GM12878 (cell line): Measurements from ENCODE around the gene TMEM59. TPM values are rescaled to one million over a fixed set of nuclear protein-coding genes. Genes with fewer than 3 reads are reported as not detected.

Source experiments
- BACH1 ChIP-seq: fragments of 450-650 bp; IDR thresholded peaks from 2 replicates; pipeline ENCODE4 v1.6.1; 2017; ENCODE audit warnings: mild to moderate bottlenecking, borderline replicate concordance
- BHLHE40 ChIP-seq, 2 experiments: fragments of 450-650 bp in 1 of 2; IDR thresholded peaks; 2 replicates each; pipeline ENCODE4 v1.6.1; 2011 to 2017; ENCODE audit warnings: low read depth in 2 of 2, borderline replicate concordance in 1 of 2, improper control_type of control experiment in 1 of 2, low read length in 1 of 2, mild to moderate bottlenecking in 1 of 2
- BRCA1 ChIP-seq: IDR thresholded peaks from 2 replicates; pipeline ENCODE4 v1.6.1; 2011; ENCODE audit warnings: low read depth, low read length, improper control_type of control experiment
- CBFB ChIP-seq: IDR thresholded peaks from 2 replicates; pipeline ENCODE4 v1.6.1; 2016; ENCODE audit warnings: antibody characterized with exemption, low read depth
- CREM ChIP-seq: IDR thresholded peaks from 2 replicates; pipeline ENCODE4 v1.6.1; 2014; ENCODE audit warnings: antibody characterized with exemption, low read depth
- E4F1 ChIP-seq: fragments of 450-650 bp; IDR thresholded peaks from 2 replicates; pipeline ENCODE4 v1.6.1; 2018; ENCODE audit warnings: borderline replicate concordance, mild to moderate bottlenecking; ENCODE audit not compliant: partially characterized antibody
- EED ChIP-seq: sonication (generic); IDR thresholded peaks from 2 replicates; pipeline ENCODE4 v1.6.1; 2016; ENCODE audit warnings: antibody characterized with exemption, low read depth
- ESRRA ChIP-seq: IDR thresholded peaks from 2 replicates; pipeline ENCODE4 v1.6.1; 2012; ENCODE audit warnings: mild to moderate bottlenecking, low read length, improper control_type of control experiment
- GATAD2B ChIP-seq: fragments of 450-650 bp; conservative IDR thresholded peaks from 2 replicates; pipeline ENCODE4 v1.6.1; 2017; ENCODE audit warnings: low read depth, mild to moderate bottlenecking, moderate library complexity
- HDAC6 ChIP-seq: fragments of 200-600 bp; sonication (generic); IDR thresholded peaks from one replicate; pipeline ENCODE4 v1.8.0; 2017; ENCODE audit warnings: antibody characterized with exemption; ENCODE audit not compliant: unreplicated experiment
- IRF5 ChIP-seq: fragments of 450-650 bp; IDR thresholded peaks from 2 replicates; pipeline ENCODE4 v1.6.1; 2017; ENCODE audit warnings: borderline replicate concordance
- MEF2B ChIP-seq: fragments of 450-650 bp; IDR thresholded peaks from 2 replicates; pipeline ENCODE4 v1.6.1; 2018; ENCODE audit warnings: mild to moderate bottlenecking, moderate library complexity; ENCODE audit not compliant: partially characterized antibody, poor library complexity, severe bottlenecking
- NFIC ChIP-seq: IDR thresholded peaks from 2 replicates; pipeline ENCODE4 v1.6.1; 2012; ENCODE audit warnings: low read depth, mild to moderate bottlenecking, inconsistent platforms, low read length, moderate library complexity
- NKRF ChIP-seq: fragments of 450-650 bp; conservative IDR thresholded peaks from 2 replicates; pipeline ENCODE4 v1.6.1; 2017; ENCODE audit warnings: mild to moderate bottlenecking, moderate library complexity
- NR2C2 ChIP-seq: IDR thresholded peaks from 2 replicates; pipeline ENCODE4 v1.6.1; 2011; ENCODE audit warnings: borderline replicate concordance, low read depth; ENCODE audit not compliant: control insufficient read depth, insufficient read length
- POU2F2 ChIP-seq: IDR thresholded peaks from 3 replicates; pipeline ENCODE4 v1.6.1; 2011; ENCODE audit warnings: low read depth, mild to moderate bottlenecking, low read length, borderline replicate concordance
- RAD51 ChIP-seq: fragments of 450-650 bp; IDR thresholded peaks from 2 replicates; pipeline ENCODE4 v1.6.1; 2016; ENCODE audit warnings: moderate library complexity, mild to moderate bottlenecking, inconsistent platforms
- SUPT20H ChIP-seq: IDR thresholded peaks from 2 replicates; pipeline ENCODE4 v1.6.1; 2011; ENCODE audit warnings: low read depth, mild to moderate bottlenecking, low read length, moderate library complexity, borderline replicate concordance; ENCODE audit not compliant: control insufficient read depth
- TCF12 ChIP-seq: IDR thresholded peaks from 2 replicates; pipeline ENCODE4 v1.6.1; 2011; ENCODE audit warnings: low read depth, mild to moderate bottlenecking, low read length
- USF1 ChIP-seq: IDR thresholded peaks from 2 replicates; pipeline ENCODE4 v1.6.1; 2011; ENCODE audit warnings: borderline replicate concordance, low read depth, mild to moderate bottlenecking, moderate library complexity, mixed read lengths, low read length; ENCODE audit not compliant: insufficient read depth; ENCODE audit errors: extremely low read length
- WRNIP1 ChIP-seq: IDR thresholded peaks from 2 replicates; pipeline ENCODE4 v1.6.1; 2011; ENCODE audit warnings: low read depth, low read length, improper control_type of control experiment, borderline replicate concordance
- polyA plus RNA-seq, 11 experiments: library from polyadenylated mRNA; depleted of rRNA in 4 of 11; unstranded in 6 of 11; stranded (reverse) in 5 of 11; fragments of >200 nt; fragmentation: Nextera tagmentation in 4 of 11; fragmentation: Illumina TruSeq in 1 of 11; extraction: Ambion mirVana in 4 of 11; extraction: Trizol in 1 of 11; gene quantifications; 1 replicate in 1 of 11; 2 replicates in 10 of 11; pipeline versions ENCODE4 v1.2.1 to v1.2.3, GENCODE V29; 2011 to 2016; ENCODE audit warnings: inconsistent platforms in 2 of 11, missing spikeins in 2 of 11, low read depth in 1 of 11
- total RNA-seq, 4 experiments: library from RNA; depleted of rRNA in 3 of 4; stranded (reverse); fragments of >200 nt in 3 of 4; fragmentation: Illumina TruSeq in 1 of 4; extraction: Trizol in 1 of 4; gene quantifications; 2 replicates each; pipeline versions ENCODE4 v1.2.1 to v1.2.3, GENCODE V29; 2013 to 2021

The TMEM59 gene
- total and polyA plus RNA-seq, 10 of the 15 experiments (the other 5 are each of a cell fraction or from before 2014, with no cell fraction given): 69.9 to 273 (median 111) TPM

- peak; percentile 78 for TF ChIP-seq E4F1
- 0 out of 2 replicates have a peak, but pooled peaks have one; percentile 14 for TF ChIP-seq TCF12
- TF ChIP-seq POU2F2: peak; percentile 28; the same call in 1 of the 3 replicates
- TF ChIP-seq CREM: peak; percentile 95
- no peak for TF ChIP-seq WRNIP1
- peak in 1 of 2 experiments; percentile 41; a peak in 1 of 4 replicates for TF ChIP-seq BHLHE40 (IDR thresholded peaks at IDR 0.05; ENCODE audit: borderline replicate concordance in 1 of 2, low read depth in 2 of 2, low read length in 1 of 2)
- peak; percentile 82 for TF ChIP-seq NKRF
- no peak for TF ChIP-seq BRCA1
- peak; percentile 71; the same call in 1 of the 2 replicates for TF ChIP-seq RAD51
- no peak for TF ChIP-seq EED
- TF ChIP-seq IRF5: no peak
- TF ChIP-seq CBFB: peak; percentile 67; the same call in 1 of the 2 replicates
- TF ChIP-seq NFIC: no peak
- TF ChIP-seq SUPT20H: no peak
- TF ChIP-seq GATAD2B: peak; percentile 32; the same call in 1 of the 2 replicates
- peak; percentile 68; the same call in 1 of the 2 replicates for TF ChIP-seq ESRRA
- TF ChIP-seq BACH1: no peak; the same call in 1 of the 2 replicates
- TF ChIP-seq USF1: peak; percentile 58
- no peak for TF ChIP-seq NR2C2
- no peak for TF ChIP-seq MEF2B
- TF ChIP-seq HDAC6: no peak
Observed at GRCh38 chr1:54052934-54053744, at the start of gene TMEM59, which contains the start of gene TCEANC2 (continued).
